ENCODE data around the gene SRMS.
"Not testable (repeated sequence)": the region's sequence is repeated elsewhere in the genome, so short reads cannot be mapped to it uniquely, and the experiment has no call there.

Gene SRMS

GRCh38 chr20:63519668-63520503 lies 27.7 kb downstream of the SRMS start:
- peak; percentile 62 for DNase-seq

DNA sequence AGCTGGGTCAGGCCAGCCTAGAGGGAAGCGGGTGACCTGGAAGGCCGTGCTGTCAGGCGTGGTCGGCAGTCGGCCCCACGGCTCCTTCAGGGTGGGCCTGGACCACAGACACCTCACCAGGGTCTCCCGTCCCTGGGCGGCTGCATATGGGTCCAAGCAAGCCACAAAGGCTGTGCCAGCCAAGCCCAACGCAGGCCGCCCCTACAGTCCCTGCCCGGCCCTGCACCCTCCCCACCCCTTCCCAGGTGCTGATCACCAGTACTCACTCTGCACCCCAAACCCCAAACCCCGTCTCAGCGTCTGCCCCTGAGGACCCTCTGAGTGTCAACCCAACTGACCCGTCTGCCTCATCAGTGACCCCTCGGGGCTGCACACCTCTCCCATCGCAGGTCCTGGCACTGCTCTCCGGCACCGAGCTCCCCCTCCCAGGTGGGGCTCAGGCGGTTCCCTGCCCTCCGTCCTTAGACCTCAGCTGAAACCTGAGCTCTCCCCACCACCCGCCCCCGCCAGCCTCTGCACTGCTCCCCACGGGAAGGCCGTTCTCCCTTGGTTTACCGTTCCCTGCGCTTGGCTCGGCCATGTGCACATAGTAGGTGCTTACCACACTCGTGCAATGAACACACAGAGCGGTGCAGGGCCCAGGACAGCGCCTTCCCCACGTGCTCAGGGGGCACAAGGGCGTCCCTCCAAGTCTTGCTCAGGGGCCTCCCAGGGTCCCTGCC lies 28.4 kb downstream of the SRMS start:
- no peak for DNase-seq

- no peak for DNase-seq
Measured at GRCh38 chr20:63518351-63518861, 29.1 kb downstream of the SRMS start.

GRCh38 chr20:63517376-63518309 lies 29.9 kb downstream of the SRMS start:
- no peak for DNase-seq

- not testable (repeated sequence) for DNase-seq
Measured at GRCh38 chr20:63514520-63514919, 33.0 kb downstream of the SRMS start.

DNA sequence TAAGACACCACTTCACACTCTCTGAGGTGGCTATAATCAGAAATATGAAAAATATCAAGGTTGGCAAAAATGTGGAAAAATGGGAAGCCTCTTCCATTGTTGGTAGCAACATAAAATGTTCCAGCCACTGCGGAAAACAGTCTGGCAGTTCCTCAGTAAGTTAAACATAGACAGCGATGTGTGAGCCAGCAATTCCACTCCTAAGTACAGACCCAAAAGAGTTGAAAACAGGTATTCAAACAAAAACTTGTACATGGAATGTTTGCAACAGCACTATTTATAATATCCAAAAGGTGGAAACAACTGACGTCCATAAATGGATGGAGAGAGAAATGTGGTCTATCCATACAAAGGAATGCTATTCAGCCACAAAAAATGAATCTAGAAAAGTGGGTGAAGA lies 34.3 kb downstream of the SRMS start:
- no peak for DNase-seq

DNA sequence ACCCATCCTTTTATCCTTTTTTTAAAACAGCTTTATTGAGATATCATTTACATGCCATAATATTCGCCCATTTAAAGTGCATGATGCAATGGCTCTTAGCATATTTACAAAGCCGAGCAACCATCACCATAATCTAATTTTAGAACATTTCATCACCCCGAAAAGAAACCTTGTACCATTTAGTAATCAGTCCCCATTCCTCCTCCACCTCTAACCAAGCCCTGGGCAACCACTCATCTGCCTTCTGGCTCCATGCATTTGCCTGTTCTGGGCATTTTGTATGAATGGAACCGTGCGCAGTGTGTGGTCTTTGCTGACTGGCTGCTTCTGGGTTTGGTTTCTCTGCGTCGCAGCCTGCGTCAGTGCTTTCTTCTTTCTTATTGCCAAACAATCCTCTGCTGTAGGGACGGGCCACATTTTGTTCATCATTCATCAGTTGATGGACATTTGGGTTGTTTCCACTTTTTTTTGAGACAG lies 38.4 kb downstream of the SRMS start:
- DNase-seq, result no peak

GRCh38 chr20:63508072-63508768 lies 39.3 kb downstream of the SRMS start:
- no peak for DNase-seq

DNA sequence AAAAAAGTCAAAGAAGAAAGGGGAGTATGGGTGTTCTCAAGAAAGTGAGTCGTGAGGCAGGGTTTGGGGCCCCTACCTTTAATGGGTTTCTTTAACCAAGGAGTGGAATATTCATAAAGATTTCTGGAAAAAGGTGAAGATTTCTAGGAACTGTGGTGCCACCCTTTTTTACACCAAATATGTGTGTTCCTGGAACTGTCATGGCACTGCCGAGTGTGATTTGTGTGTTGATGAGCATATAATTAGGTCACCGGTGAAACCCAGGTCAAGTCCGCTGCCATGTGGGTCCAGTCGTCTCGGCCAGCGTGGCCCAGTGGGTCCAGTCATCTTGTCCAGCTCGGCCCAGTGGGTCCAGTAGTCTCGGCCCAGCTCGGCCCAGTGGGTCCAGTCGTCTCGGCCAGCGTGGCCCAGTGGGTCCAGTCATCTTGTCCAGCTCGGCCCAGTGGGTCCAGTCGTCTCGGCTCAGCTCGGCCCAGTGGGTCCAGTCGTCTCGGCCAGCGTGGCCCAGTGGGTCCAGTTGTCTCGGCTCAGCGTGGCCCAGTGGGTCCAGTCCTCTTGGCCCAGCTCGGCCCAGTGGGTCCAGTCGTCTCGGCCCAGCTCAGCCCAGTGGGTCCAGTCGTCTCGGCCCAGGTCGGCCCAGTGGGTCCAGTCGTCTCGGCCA lies 40.3 kb downstream of the SRMS start:
- no peak for DNase-seq

- no peak for DNase-seq
Measured at GRCh38 chr20:63505723-63506122, 41.8 kb downstream of the SRMS start.

DNA sequence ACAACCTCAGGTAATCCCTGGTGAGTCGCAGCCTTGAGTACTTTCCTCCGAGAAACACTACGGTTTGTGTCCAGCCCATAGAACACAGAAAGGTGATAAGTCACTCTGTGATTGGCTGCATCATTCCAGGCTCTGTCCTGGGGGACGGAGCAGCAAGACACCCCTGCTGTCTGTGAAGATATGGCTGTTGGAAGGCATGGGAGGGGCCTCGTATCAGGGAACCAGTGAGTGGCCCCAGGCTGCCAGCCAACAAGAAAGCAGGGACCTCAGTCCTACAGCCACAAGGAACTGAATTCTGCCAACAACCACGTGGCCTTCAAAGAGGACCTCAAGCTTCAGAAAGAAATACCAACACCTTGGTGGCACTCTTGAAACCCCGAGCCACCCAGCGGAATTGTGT lies 42.3 kb downstream of the SRMS start:
- no peak for DNase-seq

- DNase-seq, result no peak
Measured at GRCh38 chr20:63504642-63505041, 42.9 kb downstream of the SRMS start.

GRCh38 chr20:63503524-63503923 lies 44.0 kb downstream of the SRMS start:
- no peak for DNase-seq

DNA sequence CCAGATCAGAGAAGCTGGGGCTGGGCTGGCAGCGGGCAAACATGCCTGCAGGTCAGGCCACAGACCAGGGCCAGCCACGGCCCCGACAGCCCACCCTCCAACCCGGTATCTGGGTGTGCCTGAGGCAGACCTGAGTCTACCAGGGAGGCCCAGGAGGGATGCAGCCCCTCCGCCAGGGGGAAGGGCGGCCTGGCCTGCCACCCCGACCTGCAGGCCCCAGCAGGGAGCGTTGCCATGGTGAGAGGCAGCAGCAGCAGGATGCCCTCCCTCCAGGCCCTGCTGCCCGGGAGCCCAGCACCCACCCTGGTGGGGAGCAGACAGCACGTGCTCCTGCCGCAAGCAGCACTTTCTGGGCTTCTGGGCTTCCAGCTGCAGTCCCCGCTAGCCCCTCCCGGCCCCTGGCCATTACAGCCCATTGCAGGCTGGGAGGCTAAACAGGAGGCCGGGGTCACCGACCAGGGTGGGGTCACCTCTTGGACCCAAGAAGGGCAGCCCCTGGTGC lies 44.8 kb downstream of the SRMS start:
- no peak for DNase-seq

DNA sequence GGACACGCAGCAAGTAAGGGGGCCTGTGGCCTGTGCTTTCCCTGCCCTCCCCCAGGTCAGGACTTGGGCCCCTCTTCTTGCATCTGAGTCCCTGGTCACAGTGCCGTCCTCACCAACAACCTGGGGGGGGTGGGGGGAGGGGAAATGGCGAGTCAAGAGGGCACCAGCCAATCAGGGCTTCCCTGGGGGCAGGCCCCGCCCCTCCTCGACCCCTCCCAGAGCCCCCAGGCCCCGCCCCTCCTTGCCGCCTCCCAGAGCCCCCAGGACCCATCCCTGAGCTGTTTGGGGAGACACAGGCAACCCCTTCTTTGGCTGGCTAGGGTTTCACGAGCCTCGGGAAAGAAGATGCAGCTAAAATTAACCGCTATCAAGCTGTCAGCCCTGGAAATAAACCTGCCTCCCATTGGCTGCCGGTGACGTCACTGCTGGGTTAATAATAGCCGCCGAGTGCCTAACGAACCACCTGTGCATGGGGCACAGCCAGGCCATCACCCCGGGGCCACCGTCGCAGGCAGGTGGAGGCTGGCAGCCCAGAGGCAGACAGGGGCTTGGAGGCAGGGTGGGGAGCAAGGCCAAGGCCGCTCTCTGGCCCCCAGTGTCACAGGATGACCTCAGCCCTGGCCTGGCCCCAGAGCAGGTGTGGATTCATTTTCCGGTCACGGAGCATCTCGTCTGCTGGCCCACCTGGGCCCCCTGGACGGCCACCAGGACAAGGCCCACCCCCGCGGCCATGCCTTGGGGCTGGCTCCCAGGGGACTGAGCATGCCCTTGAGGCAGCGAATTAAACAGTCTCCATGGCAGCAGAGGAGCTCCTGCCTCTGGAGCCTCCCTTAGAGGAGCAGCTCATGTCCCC lies 45.5 kb downstream of the SRMS start:
- no peak for DNase-seq

- DNase-seq, result no peak
Measured at GRCh38 chr20:63500902-63501817, 46.4 kb downstream of the SRMS start.

DNA sequence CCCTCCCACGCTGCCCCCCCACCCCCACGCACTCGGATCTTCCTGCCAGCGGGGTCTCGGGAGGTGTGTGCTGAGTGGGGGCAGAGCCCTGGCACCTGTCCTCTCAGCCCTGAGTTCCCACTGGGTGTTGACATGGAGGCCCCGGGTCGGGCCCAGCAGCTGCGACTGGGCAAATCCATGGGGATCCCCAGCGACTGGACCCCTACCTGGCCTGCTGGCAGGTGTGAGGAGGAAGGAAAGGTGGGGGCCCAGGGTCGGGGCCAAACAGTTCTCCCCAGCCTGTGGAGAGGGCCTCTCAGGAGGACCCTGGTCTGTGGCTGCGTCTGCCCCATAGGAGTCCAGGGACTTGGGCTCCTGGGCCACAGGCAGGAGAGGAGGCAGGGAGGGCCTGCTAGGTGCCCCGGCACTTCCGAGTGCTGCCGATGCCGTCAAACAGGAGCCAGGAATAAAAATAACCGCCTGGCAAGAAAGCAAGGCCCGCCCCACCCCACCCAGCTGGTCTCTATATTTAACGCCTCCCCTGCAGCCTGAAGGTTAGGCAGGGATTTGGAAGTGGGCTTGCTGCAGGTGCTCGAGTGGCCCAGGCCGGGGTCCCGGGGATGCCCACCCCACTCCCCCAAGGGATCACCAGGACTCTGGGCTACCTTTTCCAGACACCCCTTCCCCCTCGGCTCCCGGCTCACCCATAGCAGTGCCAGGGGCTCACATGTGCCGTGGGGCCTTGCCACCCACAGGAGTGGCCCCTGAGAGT lies 47.2 kb downstream of the SRMS start:
- no peak for DNase-seq

- no peak for DNase-seq
Measured at GRCh38 chr20:63499338-63499969, 48.1 kb downstream of the SRMS start.

Measured in fibroblast of skin of right quadriceps (primary cell).